HL-60/S4 (cell line): ENCODE measurements around the gene MMP17.
"Not testable (repeated sequence)": the region's sequence is repeated elsewhere in the genome, so short reads cannot be mapped to it uniquely, and the experiment has no call there.

Experiments
- in situ Hi-C: fragments of 300-500 bp; cut with MboI; formaldehyde crosslinking; loops from 2 replicates; pipeline ENCODE4 v1.14.3; 2022; ENCODE audit warnings: low sequenced_read_pairs

The MMP17 gene

DNA sequence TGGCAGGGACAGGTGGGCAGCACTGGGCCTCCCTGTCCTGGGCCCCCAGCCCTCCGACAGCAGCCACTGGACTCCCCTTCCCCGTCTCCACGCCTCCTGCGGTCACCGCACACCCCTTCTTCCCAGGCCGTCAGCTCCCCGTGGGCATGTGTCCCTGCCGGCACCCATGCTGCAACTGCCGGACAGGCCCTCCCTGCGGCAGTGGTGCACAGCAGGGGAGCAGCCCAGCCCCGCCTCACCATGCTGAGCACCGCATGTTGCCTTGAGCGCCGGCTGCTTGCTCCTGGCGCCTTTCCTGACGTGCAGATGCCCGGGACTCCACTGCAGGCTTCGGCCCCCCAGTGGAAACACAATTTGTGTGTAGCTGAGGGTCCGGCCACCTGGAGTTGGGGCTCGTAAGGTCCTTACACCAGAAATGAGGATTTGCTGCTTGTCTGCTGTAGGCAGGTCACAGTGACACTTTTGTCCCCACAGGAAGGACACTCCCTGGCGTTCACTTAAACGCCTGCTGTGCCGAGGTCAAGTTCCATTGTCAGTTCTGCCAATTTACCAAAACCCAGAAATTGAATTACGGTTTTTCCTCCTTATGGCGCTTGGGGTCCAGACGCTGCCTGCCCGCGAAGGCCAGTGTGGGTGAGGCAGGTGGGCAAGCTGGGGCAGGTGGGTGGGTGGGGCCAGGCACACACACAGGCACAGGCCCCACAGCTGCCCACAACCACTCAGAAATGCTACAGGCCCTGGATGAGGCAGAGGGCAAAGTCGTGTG is 28.2 kb upstream of the MMP17 start:
- in situ Hi-C loops: no loop called here

DNA sequence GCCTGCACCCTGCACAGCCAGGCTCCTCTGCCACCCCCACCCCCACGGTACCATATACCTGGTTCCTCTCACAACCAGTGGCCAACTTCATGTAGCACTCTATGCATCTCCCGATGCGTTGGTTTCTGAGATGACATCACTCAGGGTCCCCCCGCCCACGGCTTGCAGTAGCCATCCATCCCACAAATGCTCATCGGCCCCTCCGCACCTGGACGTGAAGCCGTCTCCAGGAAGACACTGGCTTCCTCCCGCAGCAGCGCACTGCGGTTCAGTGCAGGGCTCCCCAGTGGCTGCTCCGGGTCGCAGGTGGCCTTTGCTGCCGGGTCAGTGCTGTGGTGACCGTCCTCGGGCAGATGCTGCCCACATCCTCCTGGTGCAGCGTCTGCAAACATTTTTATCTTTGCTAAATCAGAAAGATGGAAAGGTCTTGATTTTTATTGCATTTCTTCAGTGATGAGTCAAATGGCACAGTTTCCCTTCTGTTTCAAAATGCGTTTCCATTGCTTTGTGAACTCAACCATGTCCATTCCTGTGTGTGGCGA is 27.5 kb upstream of the MMP17 start:
- in situ Hi-C loops: no loop called here

DNA sequence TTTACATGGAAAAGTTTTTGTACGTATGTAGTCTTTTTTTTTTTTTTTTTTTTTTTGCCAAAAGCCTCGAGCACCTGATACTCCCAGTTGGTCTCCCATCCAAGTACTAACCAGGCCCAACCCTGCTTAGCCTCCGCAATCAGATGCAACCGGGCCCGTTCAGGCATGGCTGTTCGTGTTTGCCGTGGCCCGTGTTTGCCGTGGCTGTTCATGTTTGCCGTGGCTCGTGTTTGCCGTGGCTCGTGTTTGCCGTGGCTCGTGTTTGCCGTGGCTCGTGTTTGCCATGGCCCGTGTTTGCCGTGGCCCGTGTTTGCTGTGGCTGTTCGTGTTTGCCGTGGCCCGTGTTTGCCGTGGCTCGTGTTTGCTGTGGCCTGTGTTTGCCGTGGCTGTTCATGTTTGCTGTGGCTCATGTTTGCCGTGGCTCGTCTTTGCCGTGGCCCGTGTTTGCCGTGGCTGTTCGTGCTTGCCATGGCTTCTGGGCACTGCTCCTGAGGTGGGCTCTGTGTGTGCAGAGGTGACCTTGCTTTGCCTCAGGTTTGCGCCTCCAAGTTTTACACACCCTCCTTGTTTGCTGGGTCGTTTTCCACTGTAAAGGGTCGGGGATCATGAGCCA is 26.8 kb upstream of the MMP17 start:
- in situ Hi-C loops: no loop called here

DNA sequence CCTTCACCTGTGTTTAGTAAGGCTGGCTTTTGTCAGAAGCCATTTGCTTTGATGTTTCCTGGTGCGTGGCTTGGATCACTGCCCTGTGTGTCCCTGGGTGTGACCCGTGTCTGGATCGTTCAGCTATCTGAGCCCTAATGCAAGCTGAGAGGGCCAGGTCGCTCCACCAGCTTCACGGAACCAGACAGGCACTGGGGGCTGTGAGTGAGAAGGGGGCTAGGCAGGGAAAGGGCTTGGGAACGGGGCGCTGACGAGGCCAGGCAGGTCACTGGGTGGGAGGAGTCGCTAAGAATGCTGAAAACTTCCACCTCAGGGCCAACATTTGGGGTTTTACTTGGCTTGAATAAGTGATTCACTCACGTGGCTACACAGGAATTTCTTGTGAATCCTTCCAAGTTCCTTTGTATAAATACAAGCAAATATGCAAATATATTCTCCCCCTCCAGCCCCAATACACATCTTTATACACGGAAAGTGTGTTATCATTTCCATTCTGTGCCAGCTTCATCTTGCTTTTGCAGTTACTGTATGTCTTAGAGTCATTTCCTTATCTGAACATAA is 24.2 kb upstream of the MMP17 start:
- in situ Hi-C loops: no loop called here

DNA sequence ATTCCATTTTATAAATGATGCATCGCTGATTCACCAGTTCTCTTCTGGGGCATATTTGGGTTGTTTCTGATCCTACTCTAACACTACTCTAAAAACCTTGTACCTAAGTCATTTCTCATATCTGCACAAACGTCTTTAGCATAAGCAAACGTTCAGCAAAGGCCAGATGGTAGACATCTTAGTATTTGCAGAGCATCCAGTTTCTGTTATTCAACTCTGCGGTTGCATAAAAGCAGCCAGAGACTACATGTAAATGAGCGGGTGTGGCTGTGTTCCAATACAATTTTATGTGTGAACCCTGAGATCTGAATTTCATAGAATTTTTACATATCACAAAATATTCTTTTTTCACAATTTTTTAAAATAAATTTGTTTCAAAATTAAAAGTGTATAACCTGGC is 22.8 kb upstream of the MMP17 start:
- in situ Hi-C loops: no loop called here

DNA sequence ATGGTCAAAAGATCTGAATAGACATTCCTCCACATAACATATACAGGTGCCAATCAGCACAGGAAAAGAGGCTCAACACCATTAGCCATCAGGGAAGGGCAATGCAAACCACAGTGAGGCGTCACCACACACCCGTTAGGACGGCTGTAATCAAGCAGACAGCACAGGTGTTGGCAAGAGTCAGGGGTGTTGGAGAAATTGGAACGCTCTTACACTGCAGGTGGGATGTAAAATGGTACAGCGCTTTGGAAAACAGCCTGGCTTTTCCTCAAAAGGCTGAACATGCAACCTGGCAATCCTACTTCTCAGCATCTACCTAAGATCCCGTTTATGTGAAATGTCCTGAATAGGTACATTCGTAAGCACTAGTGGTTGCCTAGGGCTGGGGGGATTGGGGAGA is 21.5 kb upstream of the MMP17 start:
- in situ Hi-C loops: no loop called here

DNA sequence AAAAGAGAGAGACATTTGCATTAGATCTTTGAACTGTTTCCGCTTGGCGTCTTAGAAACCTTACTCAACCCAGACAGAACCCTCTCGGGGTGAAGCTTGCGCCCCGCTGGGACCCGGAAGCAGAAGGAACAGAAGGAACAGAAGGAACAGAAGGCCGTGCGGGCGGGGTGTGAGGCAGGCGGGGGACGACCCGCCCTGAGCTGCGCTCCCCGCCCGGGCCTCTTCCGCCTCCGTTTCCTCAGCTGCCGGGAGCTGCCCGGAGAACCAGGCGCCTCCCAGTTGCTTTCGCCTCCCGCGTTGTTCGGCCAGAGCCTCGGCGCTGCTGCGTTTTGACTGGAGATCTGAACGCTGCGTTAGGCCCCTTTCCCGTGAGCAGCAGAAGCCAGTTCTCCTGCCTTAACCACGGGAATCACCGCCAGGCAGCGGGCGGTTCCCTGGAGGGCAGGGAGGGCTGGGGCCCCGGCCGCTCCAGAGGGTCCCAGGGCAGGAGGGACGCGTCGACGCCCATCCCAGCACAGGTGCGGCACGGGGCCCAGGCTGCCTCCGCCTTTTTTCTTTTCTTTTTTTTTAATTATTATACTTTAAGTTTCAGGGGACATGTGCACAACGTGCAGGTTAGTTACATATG is 19.3 kb upstream of the MMP17 start:
- in situ Hi-C loops: no loop called here

DNA sequence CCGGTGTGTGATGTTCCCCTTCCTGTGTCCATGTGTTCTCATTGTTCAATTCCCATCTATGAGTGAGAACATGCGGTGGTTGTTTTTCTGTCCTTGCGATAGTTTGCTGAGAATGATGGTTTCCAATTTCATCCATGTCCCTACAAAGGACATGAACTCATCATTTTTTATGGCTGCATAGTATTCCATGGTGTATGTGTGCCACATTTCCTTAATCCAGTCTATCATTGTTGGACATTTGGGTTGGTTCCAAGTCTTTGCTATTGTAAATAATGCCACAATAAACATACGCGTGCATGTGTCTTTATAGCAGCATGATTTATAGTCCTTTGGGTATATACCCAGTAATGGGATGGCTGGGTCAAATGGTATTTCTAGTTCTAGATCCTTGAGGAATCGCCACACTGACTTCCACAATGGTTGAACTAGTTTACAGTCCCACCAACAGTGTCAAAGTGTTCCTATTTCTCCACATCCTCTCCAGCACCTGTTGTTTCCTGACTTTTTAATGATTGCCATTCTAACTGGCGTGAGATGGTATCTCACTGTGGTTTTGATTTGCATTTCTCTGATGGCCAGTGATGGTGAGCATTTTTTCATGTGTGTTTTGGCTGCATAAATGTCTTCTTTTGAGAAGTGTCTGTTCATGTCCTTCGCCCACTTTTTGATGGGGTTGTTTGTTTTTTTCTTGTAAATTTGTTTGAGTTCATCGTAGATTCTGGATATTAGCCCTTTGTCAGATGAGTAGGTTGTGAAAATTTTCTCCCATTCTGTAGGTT is 18.5 kb upstream of the MMP17 start:
- in situ Hi-C loops: not testable (repeated sequence)

DNA sequence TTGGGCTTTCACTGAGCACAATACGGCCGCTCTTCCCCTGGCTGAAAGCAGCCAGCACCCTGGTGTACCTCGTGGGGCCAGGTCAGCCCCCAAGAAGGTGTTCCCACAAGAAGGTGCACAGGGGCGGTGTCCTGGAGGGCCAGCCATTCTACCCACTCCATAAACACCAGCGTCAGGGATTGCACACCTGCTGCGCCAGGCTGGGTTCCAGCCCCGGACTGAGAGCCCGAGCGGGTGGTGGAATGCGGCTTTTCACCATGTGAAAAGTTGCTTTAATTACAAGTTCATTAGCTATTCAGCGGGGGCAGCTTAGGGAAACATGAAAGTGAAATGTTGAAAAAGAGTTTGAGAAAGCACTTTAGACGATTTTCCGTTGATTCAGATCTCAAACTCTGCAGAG is 17.5 kb upstream of the MMP17 start:
- in situ Hi-C loops: no loop called here

DNA sequence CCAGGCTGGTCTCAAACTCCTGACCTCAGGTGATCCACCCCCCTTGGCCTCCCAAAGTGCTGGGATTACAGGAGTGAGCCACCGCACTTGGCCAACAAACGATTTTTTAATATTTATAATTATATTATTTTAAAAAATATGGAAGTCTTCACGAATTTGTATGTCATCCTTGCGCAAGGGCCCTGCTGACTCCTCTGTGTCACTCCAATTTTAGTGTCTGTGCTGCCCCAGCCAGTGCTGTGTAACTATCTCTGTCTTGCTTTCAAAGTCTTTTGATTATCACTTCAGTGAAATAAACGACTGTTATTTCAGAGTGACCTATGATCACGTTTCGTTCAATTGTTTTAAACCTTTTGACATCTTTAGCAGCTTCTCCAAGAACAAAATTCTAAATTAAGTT is 13.1 kb upstream of the MMP17 start:
- in situ Hi-C loops: no loop called here

DNA sequence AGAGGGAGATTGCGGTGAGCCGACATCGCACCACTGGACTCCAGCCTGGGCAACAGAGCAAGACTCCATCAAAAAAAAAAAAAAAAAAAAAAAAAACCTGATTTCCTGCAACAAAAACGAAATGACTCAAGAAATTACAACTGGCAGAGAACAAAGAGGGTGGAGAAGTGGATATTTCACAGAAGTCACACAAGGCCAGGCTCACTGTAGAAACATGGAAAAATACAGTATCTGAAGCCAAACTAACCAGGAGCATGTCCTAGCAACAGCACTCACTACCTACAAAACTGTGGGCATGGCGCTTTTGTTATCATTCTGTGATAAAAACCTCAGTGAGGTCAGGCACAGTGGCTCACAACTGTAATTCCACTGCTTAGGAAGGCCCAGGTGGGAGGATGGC is 11.7 kb upstream of the MMP17 start:
- in situ Hi-C loops: no loop called here

DNA sequence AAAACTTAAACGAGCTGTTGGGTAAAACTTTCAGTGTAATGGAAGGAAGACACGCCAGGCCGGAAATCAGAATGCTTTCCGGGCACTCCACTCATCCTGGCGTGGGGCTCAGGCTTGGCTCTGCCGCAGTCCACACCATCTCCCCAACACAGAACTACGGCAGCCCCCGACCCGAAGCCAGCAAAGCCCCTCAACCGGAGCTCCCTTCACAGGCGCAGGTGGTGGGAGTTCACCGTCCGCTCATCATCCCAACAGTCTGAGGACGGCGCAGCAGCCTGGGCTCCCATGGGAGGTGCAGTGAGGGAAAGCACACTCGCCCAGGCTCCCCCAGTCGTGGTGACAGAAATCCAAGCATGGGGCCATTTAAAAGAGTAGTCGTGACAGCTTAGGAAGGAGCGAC is 11.0 kb upstream of the MMP17 start:
- in situ Hi-C loops: no loop called here

DNA sequence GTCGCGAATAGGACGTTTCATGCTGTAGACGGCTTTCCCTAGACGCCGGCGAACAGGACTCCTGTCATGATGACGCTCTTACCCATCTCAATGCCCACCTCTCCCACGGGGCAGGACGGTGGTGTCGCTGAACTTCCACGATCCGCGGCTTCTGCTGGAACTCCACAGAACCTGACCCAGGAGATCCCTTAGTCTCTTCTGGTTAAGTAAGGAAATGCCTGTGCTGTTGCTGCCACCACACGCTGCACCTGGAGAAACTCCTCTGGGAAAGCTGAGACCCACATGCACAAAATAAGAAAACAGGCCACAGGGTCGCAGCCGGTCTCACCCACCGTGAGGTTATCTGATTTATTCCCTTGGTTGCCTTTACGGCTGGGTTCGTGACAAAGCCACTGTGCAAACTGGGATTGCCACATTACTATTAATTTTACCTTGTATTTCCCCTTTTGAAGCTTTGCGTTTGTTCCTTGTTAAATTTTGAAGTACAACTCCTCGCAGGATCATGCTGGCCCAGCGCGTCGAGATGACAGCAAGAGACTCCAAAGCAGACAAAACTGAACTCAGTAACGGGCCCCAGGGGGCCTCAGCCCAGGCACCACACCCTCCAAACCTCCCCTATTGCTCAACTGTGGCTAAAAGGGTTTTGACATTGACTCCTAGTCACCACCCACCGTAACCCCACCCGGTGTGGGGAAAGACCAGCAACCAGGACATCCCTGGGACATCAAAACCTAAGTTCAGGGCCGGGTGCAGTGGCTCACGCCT is 9.2 kb upstream of the MMP17 start:
- in situ Hi-C loops: no loop called here

DNA sequence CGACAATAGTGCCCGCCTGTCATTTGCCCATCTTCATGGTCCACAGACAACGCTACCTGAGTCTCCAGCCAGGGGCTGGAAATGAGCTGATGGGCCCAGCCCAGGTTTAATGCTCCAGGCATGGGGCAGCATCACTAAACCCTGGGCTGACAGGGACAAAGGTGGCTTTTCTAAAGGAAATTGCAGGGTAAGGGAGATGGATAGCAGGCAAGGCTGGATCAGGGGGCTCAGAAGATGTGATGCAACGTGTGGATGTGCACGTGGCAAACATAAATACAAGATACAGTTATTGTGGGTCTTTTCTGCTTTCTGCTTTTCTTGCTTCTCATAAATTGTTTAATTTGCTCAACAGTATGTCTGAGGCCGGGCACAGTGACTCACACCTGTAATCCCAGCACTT is 3.7 kb upstream of the MMP17 start:
- in situ Hi-C loops: no loop called here

DNA sequence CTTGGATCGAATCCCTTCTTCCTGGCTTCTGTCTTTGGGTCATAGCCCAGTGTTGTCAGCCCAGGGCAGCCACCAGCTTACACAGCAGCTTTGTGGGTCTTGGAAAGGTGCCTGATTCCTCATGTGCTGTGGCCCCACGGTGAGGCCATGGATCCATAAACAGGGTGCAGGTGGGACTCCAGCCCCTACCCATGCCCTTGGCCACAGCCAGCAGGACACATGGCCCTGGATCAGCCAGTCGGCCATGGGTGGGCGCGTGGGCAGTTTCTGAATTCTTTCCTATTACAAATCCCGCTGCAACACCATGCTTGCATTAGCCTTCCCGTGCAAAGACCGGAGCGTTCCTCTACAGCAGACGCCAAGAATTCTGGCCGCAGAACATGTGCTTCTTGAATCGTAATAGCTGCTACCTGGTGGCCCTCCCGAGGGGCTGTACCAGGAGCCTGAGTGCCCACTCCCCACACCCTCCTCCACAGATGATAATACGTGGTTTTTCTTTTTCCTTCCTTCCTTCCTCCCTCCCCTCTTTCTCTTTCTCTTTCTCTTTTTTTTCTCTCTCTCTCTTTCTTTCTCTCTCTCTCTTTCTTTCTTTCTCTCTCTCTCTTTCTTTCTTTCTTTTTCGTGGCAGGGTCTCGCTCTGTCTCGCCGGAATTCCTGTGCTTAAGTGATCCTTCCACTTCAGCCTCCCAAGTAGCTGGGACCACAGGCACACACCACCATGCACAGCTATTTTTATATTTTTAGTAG is 2.9 kb upstream of the MMP17 start:
- in situ Hi-C loops: no loop called here

DNA sequence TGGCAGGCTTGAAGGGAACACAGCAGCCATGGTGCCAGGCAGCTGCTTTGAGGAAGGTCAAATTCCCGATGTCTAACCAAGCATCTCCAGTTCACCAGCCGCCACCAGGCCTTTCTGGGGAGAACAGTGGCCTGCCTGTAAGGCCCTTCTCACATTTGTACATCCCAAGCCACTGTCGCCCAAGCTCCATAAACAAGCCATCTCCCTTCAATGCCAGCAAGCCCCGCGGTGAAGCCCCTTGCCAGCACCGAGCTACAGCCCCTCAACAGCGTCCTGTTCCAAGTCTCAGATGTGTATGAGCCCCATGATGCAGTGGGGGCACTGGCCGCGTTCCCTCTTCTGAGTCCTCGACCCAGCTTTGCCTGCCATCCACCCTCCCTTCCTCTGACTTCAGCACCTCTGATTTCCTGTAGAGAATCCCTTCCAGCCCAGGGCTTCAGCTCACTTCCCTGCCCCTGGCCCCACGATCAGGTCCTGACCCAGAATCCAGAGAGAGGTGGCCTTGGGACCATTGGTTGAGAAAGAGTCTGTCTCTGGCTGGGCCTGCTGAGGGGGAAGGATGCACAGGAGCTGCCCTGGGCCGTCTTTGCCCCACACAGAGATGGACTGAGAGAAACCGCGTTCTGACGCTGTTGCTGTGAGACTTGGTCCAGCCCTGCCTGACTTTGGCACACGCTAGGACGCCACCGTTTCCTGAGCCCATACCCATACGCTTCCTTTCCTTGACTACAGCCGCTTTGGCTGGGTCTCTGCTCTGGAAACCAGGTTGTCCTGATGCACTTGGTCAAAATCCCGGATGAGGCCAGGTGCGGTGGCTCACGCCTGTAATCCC is 1.9 kb upstream of the MMP17 start:
- in situ Hi-C loops: no loop called here

DNA sequence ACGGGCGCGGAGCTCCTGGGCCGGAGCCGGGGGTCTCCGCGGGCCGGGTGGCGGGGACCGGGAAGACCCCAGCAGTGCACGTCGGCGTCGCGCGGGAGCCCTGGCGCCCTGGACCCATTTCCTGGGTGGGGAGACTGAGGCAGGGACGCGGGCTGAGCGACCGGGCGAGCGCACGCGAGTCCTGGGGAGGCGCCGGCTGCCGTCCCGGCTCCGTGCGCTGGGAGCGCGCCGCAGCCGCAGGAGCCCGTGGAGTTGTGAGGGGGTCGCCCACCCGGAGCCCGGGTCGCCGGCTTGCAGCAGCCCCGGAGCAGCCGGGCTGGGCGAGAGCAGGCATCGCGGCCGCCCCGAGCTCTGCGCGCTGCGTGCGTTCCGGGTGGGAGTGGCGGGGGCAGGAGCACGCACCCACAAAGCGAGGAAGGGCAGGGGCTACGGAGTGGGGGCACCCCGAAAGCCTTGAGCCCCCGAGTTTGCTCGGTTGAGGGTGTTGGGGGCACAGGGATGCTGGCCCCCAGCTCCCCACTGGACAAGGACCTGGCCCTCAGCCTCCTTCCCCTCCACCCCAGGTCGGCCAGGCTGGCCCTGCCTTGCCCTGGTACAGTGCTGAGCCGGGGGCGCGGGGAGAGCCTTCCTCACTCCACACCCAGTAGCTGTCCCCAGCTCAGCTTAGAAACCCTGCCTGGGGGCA is 620 bp downstream of the MMP17 start:
- in situ Hi-C loops: no loop called here

DNA sequence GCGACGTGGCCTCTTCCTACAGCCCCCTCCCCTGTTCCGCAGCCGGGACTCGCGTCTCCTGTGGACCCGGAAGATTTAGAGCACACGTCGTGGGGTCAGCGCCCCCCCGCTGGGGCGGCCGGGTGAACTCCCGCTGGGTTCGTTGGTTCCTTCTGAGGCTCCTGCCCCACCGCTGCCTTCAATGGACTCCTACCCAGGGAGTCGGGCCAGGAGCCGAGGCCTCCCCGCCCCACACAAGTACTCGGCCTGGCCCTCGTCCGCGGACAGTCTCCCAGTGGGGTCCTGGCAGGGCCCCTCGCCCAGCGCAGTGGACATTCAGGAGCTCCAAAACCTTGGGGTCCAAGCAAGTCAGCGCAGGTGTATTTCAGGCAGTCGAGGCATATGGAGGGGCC is 1.2 kb downstream of the MMP17 start:
- in situ Hi-C loops: no loop called here
